ENCODE data around the gene IDH3B.

GRCh38 chr20:2691127-2691526 is 27.1 kb upstream of the IDH3B start:
- no peak for TF ChIP-seq POLR2A (IDR thresholded peaks at IDR 0.05)
- TF ChIP-seq, protein P1, sequence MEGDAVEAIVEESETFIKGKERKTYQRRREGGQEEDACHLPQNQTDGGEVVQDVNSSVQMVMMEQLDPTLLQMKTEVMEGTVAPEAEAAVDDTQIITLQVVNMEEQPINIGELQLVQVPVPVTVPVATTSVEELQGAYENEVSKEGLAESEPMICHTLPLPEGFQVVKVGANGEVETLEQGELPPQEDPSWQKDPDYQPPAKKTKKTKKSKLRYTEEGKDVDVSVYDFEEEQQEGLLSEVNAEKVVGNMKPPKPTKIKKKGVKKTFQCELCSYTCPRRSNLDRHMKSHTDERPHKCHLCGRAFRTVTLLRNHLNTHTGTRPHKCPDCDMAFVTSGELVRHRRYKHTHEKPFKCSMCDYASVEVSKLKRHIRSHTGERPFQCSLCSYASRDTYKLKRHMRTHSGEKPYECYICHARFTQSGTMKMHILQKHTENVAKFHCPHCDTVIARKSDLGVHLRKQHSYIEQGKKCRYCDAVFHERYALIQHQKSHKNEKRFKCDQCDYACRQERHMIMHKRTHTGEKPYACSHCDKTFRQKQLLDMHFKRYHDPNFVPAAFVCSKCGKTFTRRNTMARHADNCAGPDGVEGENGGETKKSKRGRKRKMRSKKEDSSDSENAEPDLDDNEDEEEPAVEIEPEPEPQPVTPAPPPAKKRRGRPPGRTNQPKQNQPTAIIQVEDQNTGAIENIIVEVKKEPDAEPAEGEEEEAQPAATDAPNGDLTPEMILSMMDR (IDR thresholded peaks at IDR 0.05) = no peak
